ENCODE results near the gene VAMP5.
A peak's percentile ranks its signal among the peaks of the same experiment; 100 is the strongest.
"Not testable (repeated sequence)": the region's sequence is repeated elsewhere in the genome, so short reads cannot be mapped to it uniquely, and the experiment has no call there.

VAMP5 gene

GRCh38 chr2:85601771-85602475, 17.7 kb downstream of the VAMP5 start:
- DNase-seq: no peak

GRCh38 chr2:85602476-85603234, 18.4 kb downstream of the VAMP5 start, which contains the start of gene TMEM150A:
TMEM150A (minus strand) TSS chr2:85602698; CDS start chr2:85601948, 750 bp downstream.
- peak; percentile 87 for DNase-seq

GRCh38 chr2:85604133-85604444, 19.9 kb downstream of the VAMP5 start:
- not testable (repeated sequence) for DNase-seq

- DNase-seq: no peak
Measured at GRCh38 chr2:85604568-85605339, 20.5 kb downstream of the VAMP5 start.

- DNase-seq: no peak
Measured at GRCh38 chr2:85605406-85606115, 21.3 kb downstream of the VAMP5 start.

- DNase-seq: no peak
Measured at GRCh38 chr2:85606116-85606455, 21.9 kb downstream of the VAMP5 start.

- DNase-seq: no peak
Measured at GRCh38 chr2:85607268-85608215, 23.3 kb downstream of the VAMP5 start.

- no peak for DNase-seq
Measured at GRCh38 chr2:85611217-85611704, 27.0 kb downstream of the VAMP5 start.

- DNase-seq: peak; percentile 81
Measured at GRCh38 chr2:85611705-85612587, 27.7 kb downstream of the VAMP5 start, which contains the start of gene C2orf68. C2orf68 (minus strand) TSS chr2:85612066; CDS start chr2:85611984, 82 bp downstream.

- no peak for DNase-seq
Measured at GRCh38 chr2:85613717-85614515, 29.7 kb downstream of the VAMP5 start.

GRCh38 chr2:85614757-85615156, 30.5 kb downstream of the VAMP5 start:
- not testable (repeated sequence) for DNase-seq

GRCh38 chr2:85615413-85615728, 31.1 kb downstream of the VAMP5 start:
- DNase-seq: no peak

- DNase-seq: not testable (repeated sequence)
Measured at GRCh38 chr2:85617723-85618122, 33.5 kb downstream of the VAMP5 start.

- no peak for DNase-seq
Measured at GRCh38 chr2:85619617-85620016, 35.4 kb downstream of the VAMP5 start.

- DNase-seq: no peak
Measured at GRCh38 chr2:85621338-85621737, 37.1 kb downstream of the VAMP5 start.

GRCh38 chr2:85623991-85624390, 39.8 kb downstream of the VAMP5 start:
- no peak for DNase-seq

GRCh38 chr2:85628658-85629057, 44.4 kb downstream of the VAMP5 start:
- no peak for DNase-seq

GRCh38 chr2:85631316-85631715, 47.1 kb downstream of the VAMP5 start:
- DNase-seq: no peak

GRCh38 chr2:85635011-85635410, 50.8 kb downstream of the VAMP5 start:
- no peak for DNase-seq

- DNase-seq: no peak
Measured at GRCh38 chr2:85635636-85636035, 51.4 kb downstream of the VAMP5 start.

All from activated T-cell treated with anti-CD3 and anti-CD28 coated beads, Interleukin-2, amount 50 U/mL, for 1 hour (primary cell).